Fibroblast of skin of right biceps (primary cell): ENCODE results near the gene PRG3.

ENCODE experiments used
- DNase-seq: peaks from one replicate; pipeline ENCODE4 v3.0.0-alpha.2; 2013

PRG3 gene

GRCh38 chr11:57335343-57336110 is 45.4 kb downstream of the PRG3 start, which contains the start of gene SSRP1:
TSS of gene SSRP1 (minus strand) at chr11:57335892. CDS start at chr11:57335121, 771 bp downstream.
- DNase-seq: peak; percentile 91

DNA sequence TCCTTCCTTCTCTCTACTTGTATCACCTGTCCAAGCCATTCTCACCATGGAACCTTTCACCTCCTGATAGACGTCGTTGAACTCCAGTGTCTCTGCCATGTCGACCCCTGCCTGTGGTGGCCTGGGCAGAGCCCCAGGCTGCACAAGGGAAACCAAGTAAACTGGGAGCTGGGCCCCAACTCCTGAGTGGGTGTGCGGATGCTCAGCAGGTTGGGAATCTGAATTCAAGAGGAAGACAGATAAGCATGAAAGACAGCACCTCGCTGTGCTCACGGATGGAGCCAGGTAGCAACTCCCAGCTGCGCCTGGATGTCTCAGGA is 46.0 kb downstream of the PRG3 start:
- DNase-seq: no peak

GRCh38 chr11:57332694-57333440 is 48.1 kb downstream of the PRG3 start:
- no peak for DNase-seq

- no peak for DNase-seq
Observed at GRCh38 chr11:57331720-57332119, 49.2 kb downstream of the PRG3 start.

GRCh38 chr11:57330029-57330428 is 50.9 kb downstream of the PRG3 start:
- DNase-seq: no peak

- no peak for DNase-seq
Observed at GRCh38 chr11:57327721-57328120, 53.2 kb downstream of the PRG3 start.
